ENCODE results near the gene AIFM1.
"Not testable (repeated sequence)": the region's sequence is repeated elsewhere in the genome, so short reads cannot be mapped to it uniquely, and the experiment has no call there.

The AIFM1 gene

GRCh38 chrX:130119312-130119898, 46.2 kb downstream of the AIFM1 start:
- DNase-seq (ENCODE audit: low read depth, low spot score): no peak

- peak; percentile 68 for DNase-seq (ENCODE audit: low read depth, low spot score)
Observed at GRCh38 chrX:130118441-130119311, 47.0 kb downstream of the AIFM1 start.

GRCh38 chrX:130117166-130117565, 48.5 kb downstream of the AIFM1 start:
- DNase-seq (ENCODE audit: low read depth, low spot score): peak; percentile 64

GRCh38 chrX:130115119-130115885, 50.3 kb downstream of the AIFM1 start:
- not testable (repeated sequence) for DNase-seq (ENCODE audit: low read depth, low spot score)

GRCh38 chrX:130114141-130114588, 51.5 kb downstream of the AIFM1 start:
- DNase-seq (ENCODE audit: low read depth, low spot score): no peak

GRCh38 chrX:130111220-130112154, 54.2 kb downstream of the AIFM1 start:
- peak; percentile 44 for DNase-seq (ENCODE audit: low read depth, low spot score)

GRCh38 chrX:130110379-130111219, 55.0 kb downstream of the AIFM1 start, which contains the start of gene ELF4:
Gene ELF4 (minus strand): TSS chrX:130110497. CDS start chrX:130081330, 29,167 bp downstream.
- peak; percentile 8 for DNase-seq (ENCODE audit: low read depth, low spot score)

- peak; percentile 43 for DNase-seq (ENCODE audit: low read depth, low spot score)
Observed at GRCh38 chrX:130109429-130110378, 55.9 kb downstream of the AIFM1 start.

GRCh38 chrX:130108647-130109428, 56.8 kb downstream of the AIFM1 start:
- DNase-seq (ENCODE audit: low read depth, low spot score): peak; percentile 58

- DNase-seq (ENCODE audit: low read depth, low spot score): peak; percentile 57
Observed at GRCh38 chrX:130106071-130106470, 59.6 kb downstream of the AIFM1 start.

GRCh38 chrX:130105244-130105643, 60.4 kb downstream of the AIFM1 start:
- DNase-seq (ENCODE audit: low read depth, low spot score): peak; percentile 51

GRCh38 chrX:130103605-130104004, 62.0 kb downstream of the AIFM1 start:
- DNase-seq (ENCODE audit: low read depth, low spot score): peak; percentile 30

GRCh38 chrX:130100180-130100579, 65.5 kb downstream of the AIFM1 start:
- DNase-seq (ENCODE audit: low read depth, low spot score): peak; percentile 48

GRCh38 chrX:130098210-130098552, 67.5 kb downstream of the AIFM1 start:
- DNase-seq (ENCODE audit: low read depth, low spot score): no peak

- DNase-seq (ENCODE audit: low read depth, low spot score): peak; percentile 81
Observed at GRCh38 chrX:130097507-130098209, 68.0 kb downstream of the AIFM1 start.

GRCh38 chrX:130095249-130096030, 70.2 kb downstream of the AIFM1 start:
- no peak for DNase-seq (ENCODE audit: low read depth, low spot score)

GRCh38 chrX:130094696-130095095, 70.9 kb downstream of the AIFM1 start:
- no peak for DNase-seq (ENCODE audit: low read depth, low spot score)
